SK-N-SH (cell line): ENCODE data around the gene GRIK1. TPM values are rescaled to one million over a fixed set of nuclear protein-coding genes. Genes with fewer than 3 reads are reported as not detected.

Source experiments
- CTCF ChIA-PET: fragments of 300-600, 350-600 bp; formaldehyde crosslinking; extraction: SDS; loops from one replicate; lab custom pipeline; 2021; lab: Yijun Ruan, JAX
- POLR2A ChIA-PET: fragments of 350-600 bp; sonication (Branson Sonifier 250); formaldehyde crosslinking; extraction: SDS; loops from one replicate; lab custom pipeline; 2020; ENCODE audit warnings: antibody characterized with exemption, inconsistent platforms; lab: Yijun Ruan, JAX
- DNase-seq: peaks from one replicate; pipeline ENCODE4 v3.0.0; 2012
- H2AFZ ChIP-seq: fragments of 200-600 bp; sonication (generic); 2 replicates; pipeline ENCODE4 v1.8.1; 2016; ENCODE audit warnings: antibody characterized with exemption, mild to moderate bottlenecking, low read depth
- H3F3A ChIP-seq: fragments of 200-600 bp; sonication (generic); replicated peaks from 2 replicates; pipeline ENCODE3; 2016; ENCODE audit warnings: antibody characterized with exemption, mild to moderate bottlenecking; ENCODE audit not compliant: insufficient read depth
- H3K27ac ChIP-seq, 2 experiments: fragments of 200-500 bp in 1 of 2; fragments of 200-600 bp in 1 of 2; sonication (Bioruptor generic) in 1 of 2; sonication (generic), shearing (Covaris generic) in 1 of 2; 2 replicates each; pipeline versions ENCODE4 v1.5.1 to v1.6.1; 2014 to 2016; ENCODE audit warnings: low read depth in 2 of 2, inconsistent platforms in 1 of 2, low read length in 1 of 2, mild to moderate bottlenecking in 1 of 2, mixed read lengths in 1 of 2
- H3K27me3 ChIP-seq: fragments of 200-600 bp; sonication (generic), shearing (Covaris generic); 2 replicates; pipeline ENCODE4 v1.6.1; 2016; ENCODE audit warnings: mixed run types; ENCODE audit not compliant: insufficient read depth
- H3K36me3 ChIP-seq, 2 experiments: fragments of 200-500 bp in 1 of 2; fragments of 200-600 bp in 1 of 2; sonication (Bioruptor generic) in 1 of 2; sonication (generic) in 1 of 2; replicated peaks in 1 of 2; 2 replicates each; pipeline versions ENCODE3 to v1.5.1; 2014 to 2016; ENCODE audit warnings: low read length in 1 of 2, mild to moderate bottlenecking in 1 of 2; ENCODE audit not compliant: insufficient read depth in 2 of 2, control insufficient read depth in 1 of 2
- H3K4me1 ChIP-seq, 2 experiments: fragments of 200-500 bp in 1 of 2; fragments of 200-600 bp in 1 of 2; sonication (Bioruptor generic) in 1 of 2; sonication (generic), shearing (Covaris generic) in 1 of 2; 2 replicates each; pipeline versions ENCODE4 v1.5.1 to v1.6.1; 2014 to 2016; ENCODE audit warnings: low read depth in 1 of 2, low read length in 1 of 2, mixed run types in 1 of 2; ENCODE audit not compliant: insufficient read depth in 2 of 2, control insufficient read depth in 1 of 2
- H3K4me2 ChIP-seq: fragments of 200-600 bp; sonication (generic), shearing (Covaris generic); 2 replicates; pipeline ENCODE4 v1.6.1; 2017; ENCODE audit warnings: mixed run types
- H3K4me3 ChIP-seq, 2 experiments: fragments of 200-500 bp in 1 of 2; fragments of 200-600 bp in 1 of 2; sonication (Bioruptor generic) in 1 of 2; sonication (generic), shearing (Covaris generic) in 1 of 2; 2 replicates each; pipeline versions ENCODE4 v1.5.1 to v1.8.1; 2014 to 2016; ENCODE audit warnings: low read depth in 2 of 2, inconsistent platforms in 1 of 2, low read length in 1 of 2, mild to moderate bottlenecking in 1 of 2, mixed read lengths in 1 of 2, moderate library complexity in 1 of 2
- H3K79me2 ChIP-seq: fragments of 200-600 bp; sonication (generic); 2 replicates; pipeline ENCODE4 v1.8.1; 2017; ENCODE audit warnings: mild to moderate bottlenecking; ENCODE audit not compliant: insufficient read depth
- H3K9ac ChIP-seq: fragments of 200-600 bp; sonication (generic); 2 replicates; pipeline ENCODE4 v1.6.1; 2017; ENCODE audit warnings: mixed run types
- H3K9me2 ChIP-seq: fragments of 200-600 bp; sonication (generic); 2 replicates; pipeline ENCODE4 v1.6.1; 2017; ENCODE audit warnings: mixed run types
- H3K9me3 ChIP-seq: fragments of 200-600 bp; sonication (generic); 2 replicates; pipeline ENCODE4 v1.6.1; 2017; ENCODE audit warnings: mixed run types, mild to moderate bottlenecking, moderate library complexity
- H4K20me1 ChIP-seq: fragments of 200-600 bp; sonication (generic); 2 replicates; pipeline ENCODE4 v1.6.1; 2017; ENCODE audit warnings: mild to moderate bottlenecking, mixed run types; ENCODE audit not compliant: insufficient read depth
- CTCF ChIP-seq: fragments of 200-600 bp; sonication (generic); IDR thresholded peaks from 2 replicates; pipeline ENCODE4 v1.6.1; 2017; ENCODE audit warnings: antibody characterized with exemption, mild to moderate bottlenecking, moderate library complexity
- EZH2phosphoT487 ChIP-seq: fragments of 200-600 bp; sonication (generic); IDR thresholded peaks from 2 replicates; pipeline ENCODE4 v1.6.1; 2017; ENCODE audit warnings: low read depth, mixed run types, mild to moderate bottlenecking, antibody characterized with exemption, moderate library complexity, borderline replicate concordance
- FOSL2 ChIP-seq: IDR thresholded peaks from 2 replicates; pipeline ENCODE4 v1.4.0; 2012; ENCODE audit warnings: low read depth, mild to moderate bottlenecking, moderate library complexity, borderline replicate concordance
- FOXM1 ChIP-seq: IDR thresholded peaks from 2 replicates; pipeline ENCODE4 v1.4.0; 2012; ENCODE audit warnings: low read depth, mild to moderate bottlenecking
- GATA2 ChIP-seq: sonication (generic); formaldehyde crosslinking; IDR thresholded peaks from 2 replicates; pipeline ENCODE4 v1.5.0; 2020; ENCODE audit warnings: mild to moderate bottlenecking, missing genetic modification reagents
- JUND ChIP-seq: IDR thresholded peaks from 2 replicates; pipeline ENCODE4 v1.4.0; 2012
- NRF1 ChIP-seq: IDR thresholded peaks from 2 replicates; pipeline ENCODE4 v1.6.1; 2012; ENCODE audit warnings: low read depth, mild to moderate bottlenecking, low read length
- POLR2AphosphoS5 ChIP-seq: IDR thresholded peaks from 2 replicates; pipeline ENCODE4 v1.6.1; 2012; ENCODE audit warnings: low read depth, low read length
- RAD21 ChIP-seq: IDR thresholded peaks from 2 replicates; pipeline ENCODE4 v1.6.1; 2012; ENCODE audit warnings: mild to moderate bottlenecking, low read length
- RCOR1 ChIP-seq: fragments of 150-350 bp; IDR thresholded peaks from 2 replicates; pipeline ENCODE4 v1.6.1; 2017; ENCODE audit warnings: antibody characterized with exemption, low read length
- RFX5 ChIP-seq: IDR thresholded peaks from 2 replicates; pipeline ENCODE4 v1.6.1; 2012; ENCODE audit warnings: mild to moderate bottlenecking, improper control_type of control experiment, low read length
- RXRA ChIP-seq: IDR thresholded peaks from 2 replicates; pipeline ENCODE4 v1.4.0; 2012; ENCODE audit warnings: low read depth, mild to moderate bottlenecking, borderline replicate concordance
- SMC3 ChIP-seq: IDR thresholded peaks from 2 replicates; pipeline ENCODE4 v1.6.1; 2012; ENCODE audit warnings: low read depth, low read length, improper control_type of control experiment
- TCF12 ChIP-seq: IDR thresholded peaks from 2 replicates; pipeline ENCODE4 v1.4.0; 2012
- TEAD4 ChIP-seq: IDR thresholded peaks from 2 replicates; pipeline ENCODE4 v1.4.0; 2012; ENCODE audit warnings: mild to moderate bottlenecking, borderline replicate concordance; ENCODE audit not compliant: insufficient read depth
- YY1 ChIP-seq: IDR thresholded peaks from 2 replicates; pipeline ENCODE4 v1.4.0; 2012; ENCODE audit warnings: low read depth, mild to moderate bottlenecking
- WGBS: methylation state at CpG from one replicate; pipeline ENCODE4 v1.1.6; 2017; ENCODE audit warnings: low lambda C conversion rate; 5-methylcytosine and 5-hydroxymethylcytosine counted together
- polyA plus RNA-seq, 3 experiments: library from polyadenylated mRNA; depleted of rRNA; stranded (reverse); fragments of >200 nt; gene quantifications; 2 replicates each; pipeline ENCODE4 v1.2.3, GENCODE V29; 2012

GRIK1 gene
- polyA plus RNA-seq, 1 of the 3 experiments (the other 2 are of a cell fraction): not detected

DNA sequence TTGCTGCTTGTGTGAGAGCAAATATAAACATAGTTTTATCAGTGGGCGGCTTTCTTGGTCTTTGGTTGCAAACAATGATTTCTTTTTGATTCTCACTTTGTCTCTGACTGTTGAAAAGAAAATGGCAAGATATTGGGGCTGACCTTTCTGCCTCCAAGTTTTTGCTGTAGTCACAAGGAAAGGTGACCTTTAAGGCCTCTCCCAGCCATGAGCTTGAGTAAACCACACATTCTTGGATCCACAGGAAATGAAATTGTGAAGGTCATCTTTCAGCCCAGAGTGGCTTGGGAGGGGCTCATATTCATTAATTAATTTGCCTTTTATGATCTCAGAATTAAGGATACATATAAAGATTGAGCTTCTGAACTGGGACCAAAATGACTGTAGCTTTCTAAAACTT lies 399.5 kb downstream of the GRIK1 start:
- Histone ChIP-seq H3K79me2 (no peaks in the 10 kb centered on the region), H3K27ac (no peak overlapping the region), H3K9me2 (no peaks in the 10 kb centered on the region), H3K4me1 (peaks cover 0 to 9% of the 10 kb centered on the region in 2 experiments; a peak in 2 of 4 replicates), H3K36me3 (peaks cover 0 to 6% of the 10 kb centered on the region in 2 experiments), H4K20me1 (no peaks in the 10 kb centered on the region), H3K4me3 (no peak overlapping the region), H3F3A (peaks cover 13% of the 10 kb centered on the region), H2AFZ (no peak overlapping the region), H3K27me3 (no peaks in the 10 kb centered on the region), H3K9me3 (no peaks in the 10 kb centered on the region), H3K9ac (no peak overlapping the region), H3K4me2 (no peak overlapping the region)
- ChIA-PET CTCF (interaction anchor here (0.7 kb wide), 1 partner anchor 9 kb away, joined by 4 read pairs; no protein-coding TSS in a partner anchor), POLR2A (interaction anchor here (0.6 kb wide), 1 partner anchor 253 kb away, joined by 4 read pairs; no protein-coding TSS in a partner anchor)
- no peak for TF ChIP-seq FOSL2
- no peak for TF ChIP-seq NRF1
- no peak for TF ChIP-seq RFX5
- TF ChIP-seq RAD21: no peak
- TF ChIP-seq POLR2AphosphoS5: no peak
- TF ChIP-seq RCOR1: no peak
- TF ChIP-seq YY1: no peak
- no peak for TF ChIP-seq TCF12
- TF ChIP-seq SMC3: no peak
- TF ChIP-seq EZH2phosphoT487: no peak
- TF ChIP-seq GATA2 (CRISPR knock-in tag): no peak
- no peak for TF ChIP-seq RXRA
- no peak for TF ChIP-seq FOXM1
- TF ChIP-seq CTCF: no peak
- no peak for DNase-seq
- 81% methylated on average over 1 of the region's 1 CpG for WGBS

GRCh38 chr21:29538115-29538514 lies 401.7 kb downstream of the GRIK1 start:
- no peaks in the 10 kb centered on the region for H3K9me3 ChIP-seq
- DNase-seq: no peak
- H3K79me2 ChIP-seq: no peaks in the 10 kb centered on the region
- POLR2A ChIA-PET: no interaction called here
- no peaks in the 10 kb centered on the region for H3K27me3 ChIP-seq
- H3K9ac ChIP-seq: no peak overlapping the region
- H4K20me1 ChIP-seq: no peaks in the 10 kb centered on the region
- TF ChIP-seq TEAD4 (no peak), TCF12 (peak; percentile 48), JUND (peak; percentile 34)
- peak overlapping the region in 1 of 2 experiments; percentile 35; a peak in 2 of 4 replicates for H3K27ac ChIP-seq
- no peaks in the 10 kb centered on the region for H3K9me2 ChIP-seq
- no peak overlapping the region for H2AFZ ChIP-seq
- CTCF ChIA-PET: no interaction called here
- H3K4me2 ChIP-seq: peak overlapping the region; percentile 8; the same call in 1 of the 2 replicates
- H3K4me1 ChIP-seq: peaks cover 0 to 9% of the 10 kb centered on the region in 2 experiments; a peak in 2 of 4 replicates
- H3F3A ChIP-seq: peaks cover 13% of the 10 kb centered on the region
- no peak overlapping the region for H3K4me3 ChIP-seq
- peaks cover 0 to 6% of the 10 kb centered on the region in 2 experiments for H3K36me3 ChIP-seq
